ENCODE data around the gene SCMH1.

Gene SCMH1

GRCh38 chr1:41098730-41099460, 143.2 kb downstream of the SCMH1 start:
- Histone ChIP-seq H3K4me1 (peaks cover 2 to 9% (median 6%) of the 10 kb centered on the region in 10 experiments; a peak in 19 of 20 replicates), H3K27me3 (no peaks in the 10 kb centered on the region), H3K4me2 (no peak overlapping the region), H3K36me3 (peaks cover 0 to 88% (median 54%) of the 10 kb centered on the region in 11 experiments; a peak in 19 of 22 replicates), H3K9me3 (replicated peaks in 1 of 11) (no peaks in the 10 kb centered on the region), H3K27ac (no peak overlapping the region), H3K4me3 (no peak overlapping the region), H4K20me1 (no peaks in the 10 kb centered on the region), H3K9ac (no peak overlapping the region)
- no peak for TF ChIP-seq Cebpa-rat (IDR thresholded peaks at IDR 0.05)

DNA sequence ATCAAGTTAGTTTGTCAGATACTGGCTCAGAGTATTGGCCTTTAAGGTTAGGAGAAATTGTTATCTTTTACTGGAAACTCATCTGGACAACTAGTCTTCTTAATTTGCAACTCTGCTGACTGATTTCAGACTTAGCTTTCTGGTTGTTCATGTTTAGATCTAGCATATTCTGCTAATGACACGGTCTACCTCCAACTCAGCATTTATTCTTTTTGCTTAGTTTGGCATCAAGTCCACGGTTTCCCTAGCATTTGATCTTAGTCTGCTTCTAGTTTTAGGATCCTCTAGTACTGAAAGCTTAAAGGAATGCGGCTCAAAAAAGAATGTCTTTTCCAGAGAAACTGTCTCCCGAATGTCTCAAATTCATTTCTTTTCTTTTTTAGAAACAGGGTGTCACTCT, 145.0 kb downstream of the SCMH1 start:
- no peak for TF ChIP-seq Cebpa-rat (IDR thresholded peaks at IDR 0.05)
- H3K4me1 ChIP-seq = no peaks in the 10 kb centered on the region

GRCh38 chr1:41093826-41094225, 148.3 kb downstream of the SCMH1 start:
- H3K4me2 ChIP-seq = no peak overlapping the region
- no peak for TF ChIP-seq Cebpa-rat (IDR thresholded peaks at IDR 0.05)

More for the DNA sequence above, 145.0 kb downstream of the SCMH1 start:
- peaks cover 0 to 76% (median 48%) of the 10 kb centered on the region in 11 experiments; a peak in 19 of 22 replicates for H3K36me3 ChIP-seq
- H3K4me3 ChIP-seq = no peak overlapping the region
- no peaks in the 10 kb centered on the region for H3K27me3 ChIP-seq
- H3K9ac ChIP-seq = no peak overlapping the region
- no peak overlapping the region for H3K4me2 ChIP-seq
- H4K20me1 ChIP-seq = no peaks in the 10 kb centered on the region
- no peak overlapping the region for H3K27ac ChIP-seq
- H3K9me3 ChIP-seq (replicated peaks in 1 of 11) = peaks cover 0 to 3% (median 0%) of the 10 kb centered on the region in 11 experiments; a peak in 1 of 22 replicates

GRCh38 chr1:41086921-41087320, 155.2 kb downstream of the SCMH1 start:
- Histone ChIP-seq H3K4me3 (no peak overlapping the region), H4K20me1 (no peaks in the 10 kb centered on the region), H3K9ac (no peak overlapping the region), H3K9me3 (replicated peaks in 1 of 11) (peaks cover 0 to 8% (median 6%) of the 10 kb centered on the region in 11 experiments; a peak in 6 of 22 replicates), H3K27me3 (no peaks in the 10 kb centered on the region), H3K27ac (no peak overlapping the region), H3K36me3 (peaks cover 0 to 58% (median 32%) of the 10 kb centered on the region in 11 experiments; a peak in 19 of 22 replicates), H3K4me1 (no peaks in the 10 kb centered on the region), H3K4me2 (no peak overlapping the region)
- no peak for TF ChIP-seq Cebpa-rat (IDR thresholded peaks at IDR 0.05)

More at GRCh38 chr1:41093826-41094225, 148.3 kb downstream of the SCMH1 start:
- Histone ChIP-seq H3K36me3 (peaks cover 0 to 65% (median 42%) of the 10 kb centered on the region in 11 experiments; a peak in 19 of 22 replicates), H4K20me1 (no peaks in the 10 kb centered on the region), H3K27ac (no peak overlapping the region), H3K4me1 (no peaks in the 10 kb centered on the region), H3K27me3 (no peaks in the 10 kb centered on the region), H3K9me3 (replicated peaks in 1 of 11) (peaks cover 0 to 3% (median 0%) of the 10 kb centered on the region in 11 experiments; a peak in 1 of 22 replicates), H3K4me3 (no peak overlapping the region), H3K9ac (no peak overlapping the region)

DNA sequence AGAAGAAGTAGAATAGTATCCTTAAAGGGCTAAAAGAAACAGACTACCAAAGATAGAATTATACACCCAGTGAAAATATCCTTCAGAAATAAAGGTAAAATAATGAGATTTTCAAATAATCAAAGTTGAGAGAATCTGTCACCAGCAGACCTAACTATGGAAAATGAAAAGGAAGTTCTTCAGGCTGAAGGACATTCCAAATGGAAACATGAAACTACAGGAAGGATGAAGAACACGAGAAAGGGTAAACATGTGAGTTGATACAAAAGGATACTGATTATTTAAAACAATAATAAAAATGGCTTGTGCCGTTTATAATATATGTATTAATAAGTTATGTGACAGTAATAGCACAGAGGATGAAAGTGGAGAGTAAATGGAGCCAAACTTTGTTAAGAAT, 163.5 kb downstream of the SCMH1 start:
- peaks cover 10 to 75% (median 55%) of the 10 kb centered on the region in 11 experiments for H3K36me3 ChIP-seq
- TF ChIP-seq Cebpa-rat (IDR thresholded peaks at IDR 0.05) = no peak

GRCh38 chr1:41078193-41078592, 163.9 kb downstream of the SCMH1 start:
- Histone ChIP-seq H3K4me3 (no peak overlapping the region), H3K4me2 (no peak overlapping the region), H3K36me3 (peaks cover 14 to 79% (median 59%) of the 10 kb centered on the region in 11 experiments), H3K27ac (no peak overlapping the region), H4K20me1 (no peaks in the 10 kb centered on the region), H3K9ac (no peak overlapping the region), H3K4me1 (no peaks in the 10 kb centered on the region), H3K9me3 (replicated peaks in 1 of 11) (peaks cover 0 to 20% (median 16%) of the 10 kb centered on the region in 11 experiments; a peak in 18 of 22 replicates), H3K27me3 (no peaks in the 10 kb centered on the region)
- no peak for TF ChIP-seq Cebpa-rat (IDR thresholded peaks at IDR 0.05)

More for the DNA sequence above, 163.5 kb downstream of the SCMH1 start:
- Histone ChIP-seq H3K27me3 (no peaks in the 10 kb centered on the region), H3K4me2 (no peak overlapping the region), H3K9me3 (replicated peaks in 1 of 11) (peaks cover 0 to 20% (median 16%) of the 10 kb centered on the region in 11 experiments; a peak in 18 of 22 replicates), H3K4me3 (no peak overlapping the region), H3K9ac (no peak overlapping the region), H3K27ac (no peak overlapping the region), H4K20me1 (no peaks in the 10 kb centered on the region), H3K4me1 (no peaks in the 10 kb centered on the region)

DNA sequence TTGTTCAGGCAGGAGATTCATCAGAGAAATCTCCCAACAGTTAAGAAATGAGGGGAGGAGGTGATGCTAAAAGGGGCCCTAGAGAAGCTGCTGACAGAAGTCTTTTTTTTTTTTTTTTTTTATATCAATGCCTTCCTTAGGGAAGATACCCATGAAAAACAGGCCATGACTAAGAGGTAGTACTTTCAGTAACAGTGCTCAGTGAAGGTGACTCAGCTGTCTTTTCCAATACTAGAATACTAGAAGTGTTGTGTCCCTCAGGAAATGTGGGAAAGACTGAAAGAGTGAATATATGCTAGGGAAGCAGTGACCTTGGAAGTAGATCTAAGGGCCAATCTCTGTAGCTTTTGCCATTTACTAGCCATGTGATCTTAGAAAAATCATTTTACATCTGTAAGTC, 168.1 kb downstream of the SCMH1 start:
- Histone ChIP-seq H3K27ac (no peak overlapping the region), H3K9ac (no peak overlapping the region), H3K9me3 (replicated peaks in 1 of 11) (peaks cover 0 to 20% (median 10%) of the 10 kb centered on the region in 11 experiments; a peak in 17 of 22 replicates), H3K4me3 (no peak overlapping the region), H4K20me1 (no peaks in the 10 kb centered on the region), H3K27me3 (no peaks in the 10 kb centered on the region), H3K4me2 (no peak overlapping the region), H3K36me3 (peaks cover 33 to 98% (median 84%) of the 10 kb centered on the region in 11 experiments), H3K4me1 (no peaks in the 10 kb centered on the region)
- no peak for TF ChIP-seq Cebpa-rat (IDR thresholded peaks at IDR 0.05)

- TF ChIP-seq Cebpa-rat (IDR thresholded peaks at IDR 0.05) = no peak
- no peaks in the 10 kb centered on the region for H3K27me3 ChIP-seq
- no peak overlapping the region for H3K27ac ChIP-seq
- H3K9me3 ChIP-seq (replicated peaks in 1 of 11) = peaks cover 0 to 1% (median 0%) of the 10 kb centered on the region in 11 experiments; a peak in 1 of 22 replicates
- no peaks in the 10 kb centered on the region for H3K4me1 ChIP-seq
- H4K20me1 ChIP-seq = no peaks in the 10 kb centered on the region
- no peak overlapping the region for H3K4me2 ChIP-seq
- no peak overlapping the region for H3K4me3 ChIP-seq
- peaks cover 49 to 100% (median 87%) of the 10 kb centered on the region in 11 experiments for H3K36me3 ChIP-seq
- no peak overlapping the region for H3K9ac ChIP-seq
These were observed 170.1 kb downstream of the SCMH1 start for GRCh38 chr1:41072051-41072450.

- H3K9me3 ChIP-seq (replicated peaks in 1 of 11) = peaks cover 0 to 24% (median 9%) of the 10 kb centered on the region in 11 experiments; a peak in 9 of 22 replicates
- no peak overlapping the region for H3K4me2 ChIP-seq
- H3K27me3 ChIP-seq = no peaks in the 10 kb centered on the region
- H3K36me3 ChIP-seq = peaks cover 53 to 100% (median 96%) of the 10 kb centered on the region in 11 experiments
- H3K4me3 ChIP-seq = no peak overlapping the region
- no peak overlapping the region for H3K27ac ChIP-seq
- H3K9ac ChIP-seq = no peak overlapping the region
- H3K4me1 ChIP-seq = peaks cover 0 to 12% (median 9%) of the 10 kb centered on the region in 10 experiments; a peak in 12 of 20 replicates
- H4K20me1 ChIP-seq = no peaks in the 10 kb centered on the region
- no peak for TF ChIP-seq Cebpa-rat (IDR thresholded peaks at IDR 0.05)
These were observed 185.2 kb downstream of the SCMH1 start for GRCh38 chr1:41056907-41057306.
